HAP-1 (cell line): ENCODE results near the gene HSF2BP.
"Not testable (repeated sequence)": the region's sequence is repeated elsewhere in the genome, so short reads cannot be mapped to it uniquely, and the experiment has no call there.

ENCODE experiments used
- DNase-seq, 2 experiments: peaks; one replicate each; pipeline ENCODE4 v3.0.0-alpha.2; 2016 to 2020; ENCODE audit warnings: low spot score in 2 of 2
- H3K27me3 ChIP-seq: fragments of 250-450 bp; sonication (Bioruptor Pico); 2 replicates; pipeline ENCODE4 v1.5.1; 2020; ENCODE audit warnings: low read depth, mild to moderate bottlenecking, moderate library complexity
- H3K36me3 ChIP-seq: fragments of 250-450 bp; sonication (Bioruptor Pico); replicated peaks from 2 replicates; pipeline ENCODE4 v1.5.1; 2020; ENCODE audit warnings: mild to moderate bottlenecking
- H3K4me1 ChIP-seq: fragments of 250-450 bp; sonication (Bioruptor Pico); 2 replicates; pipeline ENCODE4 v1.5.1; 2020; ENCODE audit warnings: mild to moderate bottlenecking
- H3K4me3 ChIP-seq: fragments of 250-450 bp; sonication (Bioruptor Pico); 2 replicates; pipeline ENCODE4 v1.5.1; 2020; ENCODE audit warnings: mild to moderate bottlenecking, moderate library complexity
- H3K9me3 ChIP-seq: fragments of 250-450 bp; sonication (Bioruptor Pico); 2 replicates; pipeline ENCODE4 v1.5.1; 2020; ENCODE audit warnings: mild to moderate bottlenecking, moderate library complexity
- in situ Hi-C: fragments of 300-500 bp; cut with MboI; formaldehyde crosslinking; loops from 3 replicates; pipeline ENCODE4 v1.14.3; 2020; ENCODE audit warnings: low sequenced_read_pairs, inconsistent platforms, mixed read lengths

The HSF2BP gene

DNA sequence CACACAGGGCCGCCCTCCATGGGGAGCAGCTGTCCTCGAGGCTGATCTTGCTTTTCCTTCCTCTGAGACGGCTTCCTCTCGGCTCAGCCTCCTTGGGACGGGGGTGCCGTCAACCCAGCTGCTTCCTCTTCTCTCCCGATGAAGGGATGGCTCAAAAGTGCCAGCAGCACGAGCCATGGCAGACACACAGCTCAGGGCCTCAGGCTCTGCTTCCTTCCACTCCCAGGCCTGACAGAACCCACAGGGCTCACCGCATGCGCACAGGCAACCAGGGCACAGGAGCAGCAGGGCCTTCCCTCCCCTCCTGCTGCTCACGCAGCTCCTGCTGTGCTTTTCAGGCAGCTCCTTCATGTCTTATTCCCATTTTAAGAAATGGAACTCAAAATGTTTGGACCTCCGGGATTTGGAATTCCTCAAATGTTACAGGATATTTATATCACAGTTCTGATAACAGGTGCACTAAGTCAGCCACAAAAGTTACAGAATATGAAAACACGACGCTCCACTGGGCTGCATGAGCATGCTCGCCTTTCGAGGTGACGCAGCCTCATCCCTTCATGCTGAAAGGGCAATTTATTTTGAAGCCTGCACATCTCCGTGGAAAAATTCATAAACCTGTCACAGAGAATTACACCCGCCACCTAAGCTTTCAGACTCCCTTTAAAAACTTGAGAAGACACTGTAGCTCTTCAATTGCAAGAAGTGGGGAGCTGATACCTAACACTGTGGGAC, 84.4 kb downstream of the HSF2BP start:
- H3K27me3 ChIP-seq = no peaks in the 10 kb centered on the region
- no peaks in the 10 kb centered on the region for H3K9me3 ChIP-seq
- no peak overlapping the region for H3K4me3 ChIP-seq
- no peak for DNase-seq
- in situ Hi-C loops = no loop called here
- no peaks in the 10 kb centered on the region for H3K4me1 ChIP-seq
- H3K36me3 ChIP-seq = no peaks in the 10 kb centered on the region

DNA sequence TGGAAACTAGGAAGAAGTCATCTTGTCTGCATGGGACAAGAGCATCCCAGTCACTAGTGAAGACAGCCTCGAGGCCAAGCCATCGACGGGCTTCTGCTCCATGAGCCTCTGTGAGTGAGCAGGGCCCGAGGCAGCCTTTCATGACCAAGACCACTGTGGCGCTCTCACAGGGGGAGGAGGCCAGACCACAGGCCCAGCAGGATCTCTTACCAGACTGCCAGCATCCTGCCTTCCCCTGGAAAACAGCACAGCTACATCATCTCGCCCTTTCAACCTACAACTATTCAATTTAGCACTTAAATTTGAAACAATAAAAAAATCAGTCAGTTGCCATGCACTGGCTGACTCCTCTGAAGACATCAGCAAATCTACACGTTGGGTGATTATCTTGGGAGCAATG, 85.4 kb downstream of the HSF2BP start:
- no peak for DNase-seq
- in situ Hi-C loops = no loop called here
- H3K9me3 ChIP-seq = no peaks in the 10 kb centered on the region
- no peaks in the 10 kb centered on the region for H3K27me3 ChIP-seq
- no peaks in the 10 kb centered on the region for H3K4me1 ChIP-seq
- no peaks in the 10 kb centered on the region for H3K36me3 ChIP-seq
- no peak overlapping the region for H3K4me3 ChIP-seq

DNA sequence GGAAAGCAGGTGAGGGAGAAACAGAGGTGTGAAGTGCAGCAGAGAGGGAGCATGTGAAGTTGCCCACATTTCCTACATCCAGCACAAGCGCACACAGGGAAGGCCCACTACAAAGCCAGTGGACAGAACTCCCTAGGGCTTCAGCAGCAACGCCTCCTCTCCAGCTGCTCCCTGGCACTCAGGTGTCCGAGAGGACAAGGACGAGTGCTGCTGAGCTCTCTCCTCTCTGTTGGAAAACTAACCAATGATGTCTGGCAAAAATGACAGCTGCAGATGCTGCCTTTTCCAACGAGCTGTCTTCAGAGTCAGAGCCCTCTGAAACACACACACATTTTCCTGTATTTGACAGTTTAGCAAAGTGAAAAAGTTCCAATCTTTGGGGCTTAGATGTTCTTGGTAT, 86.8 kb downstream of the HSF2BP start:
- no peak for DNase-seq
- H3K4me1 ChIP-seq = no peaks in the 10 kb centered on the region
- in situ Hi-C loops = no loop called here

DNA sequence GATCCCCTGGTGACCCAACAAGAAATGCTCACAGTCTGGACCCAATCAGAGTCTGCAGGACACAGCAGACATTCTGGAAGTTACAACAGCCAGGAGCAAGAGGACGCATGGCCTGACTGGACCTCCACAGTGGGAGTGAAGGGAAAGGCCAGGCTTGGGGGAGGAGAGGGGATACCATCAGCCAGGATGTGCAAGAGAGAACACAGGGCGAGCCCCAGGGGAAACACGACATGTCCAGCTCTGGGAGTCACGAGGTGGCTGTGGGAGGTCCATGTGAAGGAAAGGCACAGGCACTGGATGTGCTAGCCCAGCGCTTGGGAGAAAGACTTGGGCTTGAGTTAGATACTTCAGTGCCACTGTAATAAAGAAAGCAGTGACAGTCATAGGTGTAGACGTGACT, 87.3 kb downstream of the HSF2BP start:
- DNase-seq = no peak
- no peaks in the 10 kb centered on the region for H3K27me3 ChIP-seq
- no peaks in the 10 kb centered on the region for H3K36me3 ChIP-seq
- no peaks in the 10 kb centered on the region for H3K4me1 ChIP-seq
- no peak overlapping the region for H3K4me3 ChIP-seq
- no peaks in the 10 kb centered on the region for H3K9me3 ChIP-seq
- in situ Hi-C loops = no loop called here

More for the DNA sequence above, 86.8 kb downstream of the HSF2BP start:
- Histone ChIP-seq H3K4me3 (no peak overlapping the region), H3K9me3 (no peaks in the 10 kb centered on the region), H3K27me3 (no peaks in the 10 kb centered on the region), H3K36me3 (no peaks in the 10 kb centered on the region)

DNA sequence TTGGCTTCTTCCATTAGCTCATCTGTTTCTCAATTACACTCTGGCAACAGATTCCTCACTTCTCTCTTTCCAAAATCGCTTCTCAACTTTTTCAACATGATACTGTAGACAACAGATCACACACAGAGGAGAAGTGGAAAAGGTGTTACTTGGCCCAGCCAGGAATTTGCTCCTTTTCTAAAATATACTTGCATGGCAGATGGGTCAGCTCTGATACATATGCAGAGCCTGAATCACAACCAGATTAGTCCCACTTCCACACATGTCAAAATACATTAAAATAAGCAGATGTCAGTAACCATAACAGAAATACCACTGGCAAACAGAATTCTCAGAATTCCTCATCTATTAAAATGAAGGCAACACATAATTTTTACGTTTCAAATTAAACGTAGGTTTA, 89.1 kb downstream of the HSF2BP start:
- H3K4me3 ChIP-seq, H3K36me3 ChIP-seq, H3K9me3 ChIP-seq, in situ Hi-C loops, DNase-seq, H3K4me1 ChIP-seq, H3K27me3 ChIP-seq: not testable (repeated sequence)

DNA sequence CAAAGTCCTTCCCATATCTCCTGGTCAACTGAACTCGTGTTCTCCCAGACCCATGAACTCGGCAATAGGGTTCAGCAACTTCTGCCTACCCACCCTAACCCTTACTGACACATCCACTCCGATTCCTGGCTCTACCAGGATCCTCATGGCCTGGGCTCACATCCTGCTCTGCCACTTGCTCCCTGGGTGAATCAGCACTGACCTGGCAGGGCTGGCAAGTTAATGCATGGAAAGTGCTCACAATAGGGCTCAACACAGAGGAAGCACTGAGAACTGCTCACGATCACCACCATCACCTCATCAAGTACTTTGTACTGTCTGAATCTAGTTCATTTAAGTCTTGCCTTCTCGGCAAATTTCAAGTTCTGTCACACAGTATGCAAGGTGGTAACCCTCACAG, 96.8 kb downstream of the HSF2BP start:
- H3K27me3 ChIP-seq, H3K36me3 ChIP-seq, in situ Hi-C loops, H3K4me1 ChIP-seq, H3K9me3 ChIP-seq, DNase-seq, H3K4me3 ChIP-seq: not testable (repeated sequence)

DNA sequence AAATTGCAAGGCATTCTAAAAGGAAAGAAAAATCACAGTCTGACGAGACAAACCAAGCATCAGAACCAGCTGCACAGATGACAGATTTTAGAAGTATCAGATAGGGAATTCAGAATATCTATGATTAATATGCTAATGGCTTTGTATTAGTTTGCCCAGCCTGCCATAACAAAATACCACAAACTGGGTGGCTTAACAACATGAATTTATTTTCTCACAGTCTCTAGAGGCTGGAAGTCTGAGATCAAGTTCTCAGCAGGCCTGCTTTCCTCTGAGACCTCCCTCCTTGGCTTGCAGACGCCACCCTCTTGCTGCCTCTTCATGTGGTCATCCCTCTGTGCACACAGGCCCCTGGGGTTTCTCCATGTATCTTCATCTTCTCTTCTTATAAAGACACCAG, 118.7 kb downstream of the HSF2BP start:
- in situ Hi-C loops, DNase-seq, H3K4me1 ChIP-seq, H3K4me3 ChIP-seq, H3K36me3 ChIP-seq, H3K9me3 ChIP-seq, H3K27me3 ChIP-seq: not testable (repeated sequence)

DNA sequence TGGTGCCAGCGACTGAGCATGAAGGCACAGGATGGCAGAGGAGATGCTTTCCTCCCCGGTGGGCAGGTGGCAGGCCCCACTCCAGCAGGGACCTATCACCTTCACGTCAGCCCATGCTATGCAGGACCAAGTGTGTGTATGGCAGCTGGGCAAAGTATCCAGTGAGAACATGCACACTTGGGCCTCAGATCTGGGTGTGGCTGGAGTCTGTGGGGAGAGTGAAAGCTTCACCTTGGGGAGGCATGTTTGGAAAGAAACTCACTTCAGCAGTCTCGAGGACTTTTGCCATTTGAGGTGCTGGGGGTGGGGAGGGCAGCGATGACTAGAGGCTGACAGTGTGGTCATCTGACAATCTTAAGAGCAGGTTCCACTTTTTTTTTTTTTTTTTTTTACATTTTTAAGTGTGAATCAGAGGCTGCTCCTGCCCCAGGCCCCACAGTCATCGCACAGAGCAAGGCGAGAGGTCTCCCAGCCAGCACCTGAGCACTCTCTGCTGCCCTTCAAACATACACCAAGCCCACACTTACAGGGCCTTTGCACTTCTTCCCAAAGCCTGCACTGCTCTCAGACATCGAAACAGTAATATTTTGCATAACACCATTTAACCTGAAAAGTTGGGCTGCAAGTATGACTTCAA, 136.7 kb downstream of the HSF2BP start:
- in situ Hi-C loops, H3K4me1 ChIP-seq, DNase-seq, H3K36me3 ChIP-seq, H3K9me3 ChIP-seq, H3K4me3 ChIP-seq, H3K27me3 ChIP-seq: not testable (repeated sequence)

DNA sequence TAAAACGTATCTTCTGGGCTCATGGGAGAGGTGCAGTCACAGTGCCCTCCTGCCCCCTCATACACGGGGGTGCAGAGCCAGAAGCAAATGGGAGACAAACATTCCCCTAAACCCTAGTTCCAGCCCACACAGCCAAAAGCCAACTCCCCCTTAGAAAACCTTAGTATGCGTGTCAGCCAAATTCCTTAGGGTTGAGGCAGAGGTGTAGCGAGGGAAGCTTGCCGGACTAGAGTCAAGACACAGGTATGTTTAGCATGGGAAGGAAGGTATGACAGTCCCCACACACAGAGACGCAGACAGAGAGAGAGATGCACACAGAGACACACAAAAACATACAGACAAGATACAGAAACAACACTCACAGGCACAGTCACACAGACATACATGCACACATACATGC, 141.6 kb downstream of the HSF2BP start:
- H3K4me3 ChIP-seq, H3K9me3 ChIP-seq, in situ Hi-C loops, H3K36me3 ChIP-seq, DNase-seq, H3K4me1 ChIP-seq, H3K27me3 ChIP-seq: not testable (repeated sequence)

DNA sequence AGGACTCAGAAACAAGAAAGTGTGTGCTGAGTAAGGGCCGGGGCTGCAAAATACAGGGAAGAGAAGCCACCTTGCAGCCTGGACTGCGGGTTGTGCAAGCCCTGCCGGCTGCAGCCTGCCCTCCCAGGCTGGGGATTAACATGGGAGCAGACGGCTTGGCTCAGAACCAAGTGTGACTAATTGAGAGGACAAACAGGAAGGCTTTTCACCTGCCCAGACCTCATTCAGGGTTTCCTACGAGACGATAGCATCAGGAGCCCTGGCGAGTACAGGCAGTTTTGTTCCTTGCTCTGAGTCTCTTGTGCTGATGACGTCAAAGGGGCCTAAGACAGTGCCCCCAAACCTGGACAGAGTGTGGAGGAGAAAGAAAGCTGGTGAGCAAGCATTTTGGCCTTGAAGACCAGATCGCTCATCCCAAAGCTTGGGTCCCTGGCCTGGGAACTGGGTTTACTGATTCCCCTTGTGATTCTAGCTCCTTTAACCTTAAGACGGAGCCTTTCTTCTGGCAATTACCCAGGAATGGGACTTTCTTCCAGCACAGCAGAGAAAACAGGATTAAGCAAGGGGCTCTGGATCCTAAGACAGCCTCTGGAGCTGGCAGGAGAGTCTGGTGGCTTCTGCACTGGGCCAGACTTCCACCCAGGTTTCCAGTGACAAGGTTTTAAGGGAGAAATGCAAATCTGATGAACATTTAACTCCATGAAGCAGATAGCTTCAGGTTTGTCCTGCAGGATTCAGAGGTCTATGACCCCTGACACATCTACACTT, 142.2 kb downstream of the HSF2BP start:
- H3K4me3 ChIP-seq, DNase-seq, H3K4me1 ChIP-seq, H3K36me3 ChIP-seq, H3K9me3 ChIP-seq, H3K27me3 ChIP-seq, in situ Hi-C loops: not testable (repeated sequence)

DNA sequence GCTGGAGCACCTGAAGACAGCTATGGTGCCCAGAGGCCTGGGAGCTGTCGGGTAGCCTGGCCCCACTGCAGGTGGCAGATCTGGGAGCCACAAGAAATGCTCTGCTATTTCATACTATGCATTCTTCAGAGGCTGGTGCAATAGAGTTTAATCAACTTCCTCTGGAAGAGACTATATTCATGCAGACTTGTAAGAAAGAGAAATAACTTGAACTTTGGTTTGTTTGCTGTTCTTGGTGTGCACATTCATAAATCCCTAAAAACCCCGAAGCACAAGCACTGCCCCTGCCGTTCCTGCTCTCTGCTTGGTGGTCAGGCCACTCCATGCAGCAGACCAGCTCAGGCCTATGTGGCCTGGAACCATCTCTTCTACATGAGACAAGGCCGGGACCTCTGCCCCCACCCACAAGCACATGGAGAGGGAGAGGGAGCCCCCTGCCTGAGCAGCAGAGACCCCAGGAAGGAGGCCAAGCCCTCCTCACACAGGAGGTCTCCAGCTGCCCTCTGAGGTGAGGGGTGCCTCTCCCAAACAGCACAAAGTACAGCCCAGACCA, 142.9 kb downstream of the HSF2BP start:
- H3K36me3 ChIP-seq, H3K4me3 ChIP-seq, DNase-seq, in situ Hi-C loops, H3K4me1 ChIP-seq, H3K9me3 ChIP-seq, H3K27me3 ChIP-seq: not testable (repeated sequence)

DNA sequence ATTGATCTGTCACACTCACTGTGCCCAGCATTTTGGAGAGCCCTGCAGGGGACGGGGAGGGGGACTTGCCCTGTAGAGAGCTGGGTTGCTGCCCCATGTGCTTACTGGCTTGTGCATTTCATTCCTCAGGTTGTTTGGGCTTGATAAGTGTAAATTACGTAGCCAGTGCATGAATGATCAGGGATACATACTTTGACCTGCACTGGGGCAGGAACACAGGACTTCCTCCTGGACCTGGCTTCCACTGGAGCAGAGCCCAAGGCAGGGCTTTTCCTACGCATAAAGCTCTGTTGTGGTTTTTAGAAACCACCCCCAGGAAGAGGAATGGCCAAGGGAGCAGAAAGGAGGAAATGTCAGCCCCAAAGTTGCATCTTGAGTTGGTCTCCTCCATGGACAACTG, 144.5 kb downstream of the HSF2BP start:
- H3K36me3 ChIP-seq, in situ Hi-C loops, DNase-seq, H3K9me3 ChIP-seq, H3K27me3 ChIP-seq, H3K4me3 ChIP-seq, H3K4me1 ChIP-seq: not testable (repeated sequence)

DNA sequence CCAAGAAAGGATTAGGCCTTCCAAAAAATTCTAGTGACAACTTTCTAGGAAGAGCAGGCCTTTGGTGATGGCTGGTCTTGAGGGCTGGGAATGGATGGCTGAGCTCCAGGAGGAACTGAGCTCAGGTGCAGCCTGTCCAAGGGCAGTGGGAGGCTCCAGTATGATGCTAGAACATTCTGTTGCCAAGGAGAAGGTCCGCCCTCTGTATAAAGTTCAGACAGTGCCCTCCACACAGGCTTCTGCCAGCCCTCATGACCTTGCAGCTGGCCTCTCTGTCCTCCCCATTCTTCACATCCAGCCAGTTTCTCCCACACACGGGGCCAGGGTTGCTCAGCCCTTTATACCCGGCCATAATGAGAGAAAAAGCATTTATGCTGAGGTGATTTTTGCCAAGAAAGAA, 146.3 kb downstream of the HSF2BP start:
- in situ Hi-C loops, H3K27me3 ChIP-seq, H3K4me3 ChIP-seq, H3K4me1 ChIP-seq, DNase-seq, H3K36me3 ChIP-seq, H3K9me3 ChIP-seq: not testable (repeated sequence)

DNA sequence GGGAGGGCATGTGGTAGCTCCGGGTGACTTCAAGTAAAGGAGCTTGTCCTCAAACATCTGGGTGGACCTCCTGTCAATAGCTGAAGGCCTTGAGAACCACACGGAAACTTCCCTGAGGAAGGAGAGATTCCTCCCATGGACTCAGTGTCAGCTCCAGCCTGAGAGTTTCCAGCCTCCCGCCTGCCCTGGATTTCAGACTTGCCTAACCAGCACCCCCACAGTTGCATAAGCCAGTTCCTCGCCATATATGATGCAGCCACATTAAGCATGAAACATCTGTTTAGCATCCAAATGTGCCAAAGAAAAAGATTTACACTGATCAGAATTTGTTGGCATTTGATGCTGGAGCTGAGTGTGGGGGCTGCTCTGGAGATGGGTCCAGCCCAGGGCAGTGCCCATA, 148.1 kb downstream of the HSF2BP start:
- H3K36me3 ChIP-seq, in situ Hi-C loops, DNase-seq, H3K4me3 ChIP-seq, H3K27me3 ChIP-seq, H3K4me1 ChIP-seq, H3K9me3 ChIP-seq: not testable (repeated sequence)
